ENCODE measurements around the gene TTC9C. TPM values are rescaled to one million over a fixed set of nuclear protein-coding genes. Genes with fewer than 3 reads are reported as not detected.

TTC9C gene
- polyA plus RNA-seq, 1 donor (not counting 4 experiments of a cell fraction or from before 2014, with no cell fraction given), result 26.1 TPM

- H3K4me2 ChIP-seq (ENCODE audit: control insufficient read depth, extremely low read depth, insufficient read depth, low read depth, low read length), result peak within 1 kb of the TSS; percentile 83
- FAIRE-seq (peak; percentile 93), DNase-seq (ENCODE audit: low read depth, low spot score) (peak; percentile 96)
- no peak for TF ChIP-seq EZH2 (IDR thresholded peaks at IDR 0.05; ENCODE audit: low read length)
- peak in 1 of 3 experiments; percentile 4 for TF ChIP-seq CTCF (optimal IDR thresholded peaks at IDR 0.05 in 1 of 3, IDR thresholded peaks at IDR 0.05 in 1 of 3, conservative IDR thresholded peaks at IDR 0.05 in 1 of 3; ENCODE audit: extremely low read depth in 1 of 3, insufficient read depth in 2 of 3, low read length in 3 of 3)
- peaks cover 2% of the 10 kb centered on the region for H3K9me1 ChIP-seq (ENCODE audit: control insufficient read depth, extremely low read depth, insufficient read depth, low read length)
- peaks cover 16% of the 10 kb centered on the region for H3K79me2 ChIP-seq (ENCODE audit: control insufficient read depth, insufficient read depth, low read length)
- peak within 1 kb of the TSS; percentile 70 to 95 (median 85) for H3K4me3 ChIP-seq (ENCODE audit: control insufficient read depth in 2 of 3, extremely low read depth in 1 of 3, insufficient read depth in 2 of 3, low read depth in 1 of 3, low read length in 3 of 3)
- dilution Hi-C loops (cut with MboI; ENCODE audit: extremely low pct_ligation_motif_present, low sequenced_read_pairs), result no loop called here
- H3K9ac ChIP-seq (ENCODE audit: control insufficient read depth, extremely low read depth, insufficient read depth, low read length), result peak within 1 kb of the TSS; percentile 95
- no peaks in the 10 kb centered on the region for H3K9me3 ChIP-seq (ENCODE audit: control insufficient read depth, low read depth, low read length)
- no peaks in the 10 kb centered on the region for H4K20me1 ChIP-seq (ENCODE audit: control insufficient read depth, extremely low read depth, insufficient read depth, low read length)
- peak within 1 kb of the TSS; percentile 100 for H2AFZ ChIP-seq (ENCODE audit: control insufficient read depth, low read length)
- H3K4me1 ChIP-seq (ENCODE audit: control insufficient read depth, extremely low read depth, insufficient read depth, low read length), result peaks cover 11% of the 10 kb centered on the region
- peaks cover 9 to 16% of the 10 kb centered on the region in 2 experiments for H3K36me3 ChIP-seq (ENCODE audit: control insufficient read depth in 2 of 2, extremely low read depth in 1 of 2, insufficient read depth in 2 of 2, low read length in 2 of 2)
- peak within 1 kb of the TSS; percentile 94 for H3K27ac ChIP-seq (ENCODE audit: control insufficient read depth, insufficient read depth, low read length)
- no peaks in the 10 kb centered on the region for H3K27me3 ChIP-seq (ENCODE audit: control insufficient read depth, extremely low read depth, insufficient read depth, low read length)
Observed at GRCh38 chr11:62753736-62754603, 25.7 kb downstream of the TTC9C start, which contains the start of gene ZBTB3. TSS of gene ZBTB3 (minus strand) at chr11:62754160. CDS start at chr11:62753664, 496 bp downstream.

GRCh38 chr11:62755086-62755615 is 26.9 kb downstream of the TTC9C start:
- H3K9ac ChIP-seq (ENCODE audit: control insufficient read depth, extremely low read depth, insufficient read depth, low read length), result no peak overlapping the region
- no peak overlapping the region for H3K4me2 ChIP-seq (ENCODE audit: control insufficient read depth, extremely low read depth, insufficient read depth, low read depth, low read length)
- dilution Hi-C loops (cut with MboI; ENCODE audit: extremely low pct_ligation_motif_present, low sequenced_read_pairs), result no loop called here

More at GRCh38 chr11:62755086-62755615, 26.9 kb downstream of the TTC9C start:
- no peak overlapping the region for H2AFZ ChIP-seq (ENCODE audit: control insufficient read depth, low read length)
- H3K27me3 ChIP-seq (ENCODE audit: control insufficient read depth, extremely low read depth, insufficient read depth, low read length), result no peaks in the 10 kb centered on the region
- peaks cover 16% of the 10 kb centered on the region for H3K79me2 ChIP-seq (ENCODE audit: control insufficient read depth, insufficient read depth, low read length)
- H3K4me1 ChIP-seq (ENCODE audit: control insufficient read depth, extremely low read depth, insufficient read depth, low read length), result peaks cover 11% of the 10 kb centered on the region
- H3K27ac ChIP-seq (ENCODE audit: control insufficient read depth, insufficient read depth, low read length), result no peak overlapping the region
- no peak overlapping the region for H3K4me3 ChIP-seq (ENCODE audit: control insufficient read depth in 2 of 3, extremely low read depth in 1 of 3, insufficient read depth in 2 of 3, low read depth in 1 of 3, low read length in 3 of 3)
- FAIRE-seq (no peak), DNase-seq (ENCODE audit: low read depth, low spot score) (no peak)
- H4K20me1 ChIP-seq (ENCODE audit: control insufficient read depth, extremely low read depth, insufficient read depth, low read length), result no peaks in the 10 kb centered on the region
- peaks cover 2% of the 10 kb centered on the region for H3K9me1 ChIP-seq (ENCODE audit: control insufficient read depth, extremely low read depth, insufficient read depth, low read length)
- TF ChIP-seq CTCF (optimal IDR thresholded peaks at IDR 0.05 in 1 of 3, IDR thresholded peaks at IDR 0.05 in 1 of 3, conservative IDR thresholded peaks at IDR 0.05 in 1 of 3; ENCODE audit: extremely low read depth in 1 of 3, insufficient read depth in 2 of 3, low read length in 3 of 3) (no peak), EZH2 (IDR thresholded peaks at IDR 0.05; ENCODE audit: low read length) (no peak)
- H3K9me3 ChIP-seq (ENCODE audit: control insufficient read depth, low read depth, low read length), result no peaks in the 10 kb centered on the region
- peaks cover 9 to 15% of the 10 kb centered on the region in 2 experiments for H3K36me3 ChIP-seq (ENCODE audit: control insufficient read depth in 2 of 2, extremely low read depth in 1 of 2, insufficient read depth in 2 of 2, low read length in 2 of 2)

All from keratinocyte (primary cell).